ENCODE data around the gene PDZRN4.

Gene PDZRN4

DNA sequence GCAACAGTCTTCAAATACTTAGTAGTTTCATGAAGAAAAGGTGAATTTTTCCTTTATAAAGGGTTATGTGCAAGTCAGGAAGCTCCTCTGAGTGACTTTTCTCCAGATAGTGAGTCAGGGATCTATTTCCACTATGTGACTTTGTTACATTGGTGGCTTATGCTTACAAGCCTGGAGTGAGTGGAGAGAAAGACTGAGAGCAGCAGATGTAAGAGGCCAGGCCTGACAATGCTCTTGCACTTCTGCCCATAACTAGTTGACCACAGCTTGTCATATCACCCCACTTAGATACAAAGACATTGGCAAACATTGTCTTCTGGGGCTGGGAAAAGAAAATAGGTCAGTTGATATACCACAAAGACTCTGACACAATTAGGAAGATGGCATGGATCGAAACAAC lies 236.5 kb downstream of the PDZRN4 start:
- H3K4me1 Mint-ChIP-seq, result no peaks in the 10 kb centered on the region
- no peaks in the 10 kb centered on the region for H3K36me3 Mint-ChIP-seq
- no peak overlapping the region for H3K27ac Mint-ChIP-seq
- H3K4me3 Mint-ChIP-seq, result no peak overlapping the region
- ATAC-seq (no peak), DNase-seq (ENCODE audit: low spot score in 2 of 2) (no peak)
- H3K9me3 Mint-ChIP-seq, result peaks cover 8% of the 10 kb centered on the region

DNA sequence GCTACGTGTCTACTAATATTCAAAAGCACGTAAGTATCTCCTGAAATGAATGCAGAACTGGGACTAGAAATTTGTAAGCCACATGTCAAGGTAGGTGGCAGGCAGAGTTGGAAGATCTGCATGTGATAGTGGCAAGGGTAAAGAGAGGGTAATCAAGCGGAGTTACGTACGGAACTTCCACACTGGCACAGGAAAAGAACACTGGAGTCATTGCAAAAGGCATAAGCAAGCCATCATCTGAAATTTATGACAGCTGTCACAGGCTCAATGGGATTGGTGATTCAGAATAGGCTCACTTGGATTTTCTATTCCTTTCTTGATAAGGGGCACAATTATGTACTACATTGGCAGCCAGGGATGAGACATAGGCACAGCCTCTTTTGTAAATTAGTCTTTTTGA lies 245.3 kb downstream of the PDZRN4 start:
- H3K4me1 Mint-ChIP-seq, result no peaks in the 10 kb centered on the region
- H3K27ac Mint-ChIP-seq, result no peak overlapping the region
- no peaks in the 10 kb centered on the region for H3K36me3 Mint-ChIP-seq
- no peak overlapping the region for H3K4me3 Mint-ChIP-seq
- ATAC-seq, result no peak
- peaks cover 3% of the 10 kb centered on the region for H3K9me3 Mint-ChIP-seq
- DNase-seq (ENCODE audit: low spot score in 2 of 2), result no peak

DNA sequence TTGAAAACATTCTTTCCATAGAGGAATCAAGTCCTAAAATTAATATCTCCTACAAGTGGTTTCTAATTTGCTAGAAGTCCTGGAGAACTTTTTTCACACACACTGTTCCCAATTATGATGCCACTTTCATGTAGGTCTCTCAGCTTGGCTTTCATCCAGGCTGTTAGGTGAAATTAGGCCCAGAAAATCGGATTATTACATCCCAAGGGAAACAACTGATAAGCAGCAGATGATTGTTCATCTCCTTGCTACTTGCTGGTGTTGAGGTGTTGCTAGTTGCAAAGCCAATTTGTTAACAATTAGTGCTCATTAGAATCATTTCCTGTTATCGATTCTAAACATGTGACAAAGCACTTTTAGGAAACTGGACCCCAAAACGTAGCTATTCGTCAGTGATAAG lies 248.0 kb downstream of the PDZRN4 start:
- ATAC-seq (no peak), DNase-seq (ENCODE audit: low spot score in 2 of 2) (no peak)
- H3K4me3 Mint-ChIP-seq, result no peak overlapping the region
- no peaks in the 10 kb centered on the region for H3K36me3 Mint-ChIP-seq
- no peaks in the 10 kb centered on the region for H3K4me1 Mint-ChIP-seq
- no peak overlapping the region for H3K27ac Mint-ChIP-seq
- H3K9me3 Mint-ChIP-seq, result no peaks in the 10 kb centered on the region

DNA sequence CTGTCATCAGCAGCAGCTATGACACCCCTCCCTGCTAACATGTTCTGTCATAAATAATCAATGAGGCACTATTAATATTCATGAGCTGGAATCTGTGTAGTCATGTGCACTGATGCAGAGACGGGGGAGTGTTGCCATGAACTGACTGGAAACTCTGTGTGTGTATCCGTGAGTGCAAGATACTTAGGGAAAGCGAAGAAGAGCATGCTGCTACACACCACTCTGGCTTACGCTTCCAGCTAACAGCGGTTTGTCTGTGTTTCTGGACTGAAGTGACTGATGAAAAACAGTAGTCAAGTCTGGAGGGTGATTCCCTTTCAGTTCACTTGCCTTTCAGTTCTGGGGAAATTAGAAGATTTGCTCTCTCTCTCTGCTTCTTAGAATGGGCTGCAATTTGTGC lies 249.4 kb downstream of the PDZRN4 start:
- ATAC-seq, result no peak
- Mint-ChIP-seq H3K4me1 (no peaks in the 10 kb centered on the region), H3K4me3 (no peak overlapping the region)

DNA sequence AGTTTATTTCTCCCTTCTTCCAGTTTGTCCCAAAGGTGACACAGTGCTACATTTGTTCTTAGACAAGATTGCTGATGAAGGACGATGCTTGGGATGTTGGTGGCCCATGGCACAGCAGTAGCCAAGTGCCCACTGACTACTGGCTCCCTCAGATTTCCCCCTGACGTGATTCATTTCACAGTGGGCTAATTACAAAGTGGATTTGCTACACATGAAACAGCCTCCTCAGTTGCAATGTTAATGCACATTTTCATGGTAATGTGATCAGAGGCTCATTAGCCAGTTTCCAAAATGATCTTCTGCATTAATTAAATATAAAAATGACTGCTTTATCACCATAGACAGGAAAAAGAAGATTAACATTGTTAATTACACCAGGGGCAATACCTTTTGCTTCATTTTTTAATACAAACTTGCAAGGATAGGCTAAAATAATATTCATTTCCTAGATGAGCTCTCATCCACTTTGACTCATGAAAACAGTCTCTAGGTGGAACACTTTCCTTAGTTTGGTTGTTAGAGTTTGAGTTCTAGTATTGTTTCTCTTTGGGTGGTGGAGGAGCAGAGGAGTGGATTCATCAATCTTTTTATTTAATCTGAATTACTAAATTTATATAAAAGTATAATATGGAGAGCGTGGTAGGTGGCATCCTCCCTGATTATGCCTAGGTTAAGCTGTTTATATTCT lies 250.9 kb downstream of the PDZRN4 start:
- Mint-ChIP-seq H3K4me1 (no peaks in the 10 kb centered on the region), H3K9me3 (no peaks in the 10 kb centered on the region), H3K4me3 (no peak overlapping the region), H3K36me3 (no peaks in the 10 kb centered on the region), H3K27ac (no peak overlapping the region)
- ATAC-seq (no peak), DNase-seq (ENCODE audit: low spot score in 2 of 2) (no peak)

More for the DNA sequence above, 249.4 kb downstream of the PDZRN4 start:
- DNase-seq (ENCODE audit: low spot score in 2 of 2), result no peak
- Mint-ChIP-seq H3K9me3 (no peaks in the 10 kb centered on the region), H3K36me3 (no peaks in the 10 kb centered on the region), H3K27ac (no peak overlapping the region)

DNA sequence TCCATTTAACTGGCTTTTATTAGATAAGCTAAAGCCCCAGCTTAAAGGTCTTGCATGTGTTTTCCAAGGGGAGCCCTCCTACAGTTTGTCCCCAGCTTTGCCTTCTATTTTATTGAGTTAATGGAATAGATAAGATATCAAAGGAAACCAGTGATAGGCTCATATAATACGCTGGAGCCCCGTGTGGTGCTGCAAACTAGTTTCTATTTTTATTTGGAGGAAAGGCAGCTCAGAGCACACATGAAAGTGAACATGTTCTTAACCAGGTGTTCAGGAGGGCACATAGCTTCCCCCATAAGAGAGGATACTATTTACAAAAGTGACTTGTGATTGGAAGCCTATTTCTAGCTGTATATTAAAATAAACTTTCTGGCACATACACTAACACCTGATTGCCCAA lies 251.7 kb downstream of the PDZRN4 start:
- Mint-ChIP-seq H3K36me3 (no peaks in the 10 kb centered on the region), H3K9me3 (no peaks in the 10 kb centered on the region)
- ATAC-seq, result no peak

DNA sequence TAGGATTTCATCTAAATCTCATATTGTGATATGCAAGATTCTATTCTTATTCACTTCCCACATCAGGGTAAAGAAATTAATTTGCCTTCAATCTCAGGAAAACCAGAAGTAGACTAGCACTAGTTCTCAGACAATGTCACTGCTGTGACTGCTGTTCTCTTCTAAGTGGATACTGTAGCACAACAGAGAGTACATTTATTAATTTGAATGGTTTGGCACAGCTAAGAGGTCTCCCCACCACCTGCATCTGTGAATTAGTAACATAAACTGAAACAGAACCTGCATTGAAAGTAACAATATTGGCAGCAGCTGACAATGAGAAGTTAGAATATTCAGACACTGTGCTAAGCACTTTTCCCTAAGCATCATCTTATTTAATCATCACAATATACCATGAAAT lies 253.1 kb downstream of the PDZRN4 start:
- H3K27ac Mint-ChIP-seq, result no peak overlapping the region
- no peak overlapping the region for H3K4me3 Mint-ChIP-seq
- no peaks in the 10 kb centered on the region for H3K4me1 Mint-ChIP-seq
- no peaks in the 10 kb centered on the region for H3K9me3 Mint-ChIP-seq
- ATAC-seq (no peak), DNase-seq (ENCODE audit: low spot score in 2 of 2) (no peak)
- H3K36me3 Mint-ChIP-seq, result no peaks in the 10 kb centered on the region

More for the DNA sequence above, 251.7 kb downstream of the PDZRN4 start:
- no peak overlapping the region for H3K4me3 Mint-ChIP-seq
- no peaks in the 10 kb centered on the region for H3K4me1 Mint-ChIP-seq
- no peak overlapping the region for H3K27ac Mint-ChIP-seq
- DNase-seq (ENCODE audit: low spot score in 2 of 2), result no peak

DNA sequence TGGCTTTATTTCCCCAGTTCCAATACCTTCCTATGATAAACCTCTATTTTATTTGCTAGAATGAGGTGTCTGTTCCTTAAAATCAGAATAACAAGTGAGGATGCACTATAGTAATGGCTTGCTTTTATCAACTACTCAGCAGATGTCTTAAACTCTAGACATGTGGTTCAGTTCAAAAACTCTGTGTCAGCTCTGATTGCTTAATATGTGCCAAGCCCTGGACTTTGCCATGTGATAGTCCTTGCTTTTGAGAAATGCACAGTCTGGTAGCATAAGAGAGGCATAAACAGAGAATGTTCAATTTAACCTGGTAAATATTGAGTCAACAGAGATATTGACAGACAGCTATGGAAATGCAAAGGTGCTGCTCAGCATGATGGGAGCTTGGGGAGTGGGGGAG lies 254.8 kb downstream of the PDZRN4 start:
- Mint-ChIP-seq H3K4me3 (no peak overlapping the region), H3K27ac (no peak overlapping the region), H3K9me3 (no peaks in the 10 kb centered on the region), H3K36me3 (no peaks in the 10 kb centered on the region), H3K4me1 (no peaks in the 10 kb centered on the region)
- ATAC-seq, result no peak
- DNase-seq (ENCODE audit: low spot score in 2 of 2), result no peak

DNA sequence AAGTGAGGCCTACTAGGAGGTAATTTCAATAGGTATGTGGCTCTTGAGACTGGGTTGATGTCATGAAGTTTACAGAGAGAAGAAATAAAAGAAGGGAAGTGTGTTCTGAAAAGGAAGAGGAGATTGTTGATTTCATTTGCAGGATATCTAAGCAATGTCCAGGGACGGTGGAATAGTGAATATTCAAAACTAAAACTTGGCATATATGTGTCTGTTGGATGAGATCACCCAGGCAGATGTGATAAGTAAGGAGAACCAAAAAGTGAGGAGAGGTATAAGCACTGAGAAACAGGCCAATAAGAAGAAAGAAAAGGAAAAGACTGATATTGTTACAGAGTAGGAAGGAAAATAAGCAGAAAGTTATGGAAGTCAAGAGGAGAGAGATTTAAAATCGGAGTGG lies 255.6 kb downstream of the PDZRN4 start:
- no peaks in the 10 kb centered on the region for H3K4me1 Mint-ChIP-seq
- no peaks in the 10 kb centered on the region for H3K36me3 Mint-ChIP-seq
- H3K9me3 Mint-ChIP-seq, result no peaks in the 10 kb centered on the region
- no peak overlapping the region for H3K4me3 Mint-ChIP-seq
- DNase-seq (ENCODE audit: low spot score in 2 of 2) (no peak), ATAC-seq (no peak)
- H3K27ac Mint-ChIP-seq, result no peak overlapping the region

DNA sequence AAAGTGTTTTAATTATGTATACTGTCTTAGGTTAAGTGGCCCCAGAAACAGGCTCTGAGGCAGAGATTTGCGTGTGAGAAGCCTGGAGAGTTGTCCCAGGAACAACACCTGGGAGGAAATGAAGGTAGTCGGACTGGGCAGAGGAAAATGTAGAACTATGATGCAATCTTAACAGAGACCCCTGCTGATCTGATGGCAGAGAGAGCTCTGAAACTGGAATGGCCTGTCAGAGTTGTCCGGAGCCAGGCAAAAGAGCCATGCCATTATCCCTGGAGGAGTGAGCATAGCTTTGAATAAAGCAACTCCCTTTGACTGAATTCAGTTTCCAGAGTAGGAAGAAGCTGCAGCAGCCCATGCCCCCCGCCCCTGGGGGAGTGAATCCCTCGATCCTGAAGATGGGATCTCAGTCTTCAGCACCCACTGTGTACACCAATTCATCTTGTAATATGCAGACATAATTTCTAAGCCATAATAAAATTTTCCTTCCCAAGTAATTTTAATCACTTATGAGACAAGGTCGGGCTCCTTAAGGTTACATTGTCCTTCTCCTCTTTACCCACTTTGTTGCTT lies 264.8 kb downstream of the PDZRN4 start:
- no peaks in the 10 kb centered on the region for H3K36me3 Mint-ChIP-seq

DNA sequence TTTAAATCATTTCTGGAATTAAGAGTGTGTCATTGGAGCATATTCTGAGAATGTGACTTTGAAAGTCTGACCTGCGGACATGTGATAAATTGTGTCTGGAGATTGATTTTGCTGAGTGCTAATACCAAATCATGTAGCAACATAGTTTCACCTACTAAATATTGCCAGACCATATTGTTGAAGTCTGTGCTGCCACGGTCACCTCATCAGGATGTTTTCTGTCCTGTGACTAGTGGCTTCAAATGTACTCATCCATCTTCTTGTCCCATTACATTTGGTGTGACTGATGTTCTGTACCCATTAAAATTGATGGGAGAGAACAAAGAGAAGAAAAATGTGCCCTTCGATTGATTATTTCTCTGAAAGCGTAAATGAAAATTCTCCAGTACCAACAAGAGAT lies 265.3 kb downstream of the PDZRN4 start:
- Mint-ChIP-seq H3K4me1 (no peaks in the 10 kb centered on the region), H3K4me3 (no peak overlapping the region), H3K27ac (no peak overlapping the region), H3K9me3 (peaks cover 3% of the 10 kb centered on the region), H3K36me3 (no peaks in the 10 kb centered on the region)
- ATAC-seq, result no peak
- DNase-seq (ENCODE audit: low spot score in 2 of 2), result no peak

More for the DNA sequence above, 264.8 kb downstream of the PDZRN4 start:
- ATAC-seq, result no peak
- peaks cover 3% of the 10 kb centered on the region for H3K9me3 Mint-ChIP-seq
- DNase-seq (ENCODE audit: low spot score in 2 of 2), result no peak
- H3K27ac Mint-ChIP-seq, result no peak overlapping the region
- H3K4me1 Mint-ChIP-seq, result no peaks in the 10 kb centered on the region
- H3K4me3 Mint-ChIP-seq, result no peak overlapping the region

DNA sequence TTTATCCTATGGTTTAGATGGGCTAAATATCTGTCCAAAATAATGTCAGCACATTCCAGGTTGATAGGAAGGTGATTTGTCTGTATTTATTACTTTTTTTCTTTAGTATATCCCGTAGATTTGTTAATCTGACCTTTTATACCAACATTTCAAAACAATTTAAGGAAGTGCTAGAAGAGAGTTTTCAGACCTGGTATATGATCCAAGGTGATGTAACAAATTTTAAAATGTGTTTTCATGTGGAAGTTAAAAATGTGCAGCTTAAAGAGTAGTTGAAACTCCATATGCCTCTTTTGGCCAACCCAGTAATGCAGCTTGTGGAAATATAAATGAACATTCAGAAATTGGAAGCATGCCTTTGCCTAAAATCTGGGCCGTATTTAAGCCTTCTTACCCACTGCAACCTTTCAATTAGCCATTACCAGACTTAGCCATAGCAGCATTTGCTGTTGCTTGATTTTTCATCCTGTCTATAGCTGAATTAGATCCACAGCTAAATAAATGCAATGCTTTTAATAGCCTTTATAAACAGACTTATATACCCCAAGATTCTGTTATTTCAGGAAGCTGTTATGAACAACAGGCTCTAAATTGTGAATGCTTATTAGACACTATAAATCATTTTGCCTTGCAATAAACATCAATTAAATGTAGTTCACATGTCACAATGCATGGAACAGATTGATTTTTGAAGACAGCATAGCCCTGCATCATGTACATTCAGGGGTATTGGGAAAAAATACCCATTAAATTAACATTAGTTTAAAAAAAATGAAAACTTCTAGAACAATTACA lies 271.2 kb downstream of the PDZRN4 start:
- Mint-ChIP-seq H3K9me3 (peaks cover 3% of the 10 kb centered on the region), H3K4me1 (no peaks in the 10 kb centered on the region), H3K4me3 (no peak overlapping the region), H3K36me3 (no peaks in the 10 kb centered on the region), H3K27ac (no peak overlapping the region)
- no peak for ATAC-seq
- DNase-seq (ENCODE audit: low spot score in 2 of 2), result no peak

DNA sequence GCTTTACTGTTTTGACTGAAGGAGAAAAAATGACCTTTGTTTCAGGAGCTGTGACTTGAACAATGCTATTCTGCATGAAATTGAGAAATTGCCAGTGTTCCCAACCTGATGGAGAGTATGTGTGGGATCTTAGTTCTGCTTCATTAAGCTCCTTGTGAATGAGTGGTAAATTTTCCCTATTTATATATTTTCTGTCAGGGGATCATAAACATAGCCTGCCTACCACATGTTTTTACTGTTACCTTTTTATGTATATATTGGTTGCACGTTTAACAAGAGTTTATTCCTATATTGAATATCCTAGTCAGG lies 271.7 kb downstream of the PDZRN4 start:
- Mint-ChIP-seq H3K4me3 (no peak overlapping the region), H3K36me3 (no peaks in the 10 kb centered on the region), H3K27ac (no peak overlapping the region), H3K4me1 (no peaks in the 10 kb centered on the region), H3K9me3 (peaks cover 3% of the 10 kb centered on the region)
- no peak for ATAC-seq
- DNase-seq (ENCODE audit: low spot score in 2 of 2), result no peak

DNA sequence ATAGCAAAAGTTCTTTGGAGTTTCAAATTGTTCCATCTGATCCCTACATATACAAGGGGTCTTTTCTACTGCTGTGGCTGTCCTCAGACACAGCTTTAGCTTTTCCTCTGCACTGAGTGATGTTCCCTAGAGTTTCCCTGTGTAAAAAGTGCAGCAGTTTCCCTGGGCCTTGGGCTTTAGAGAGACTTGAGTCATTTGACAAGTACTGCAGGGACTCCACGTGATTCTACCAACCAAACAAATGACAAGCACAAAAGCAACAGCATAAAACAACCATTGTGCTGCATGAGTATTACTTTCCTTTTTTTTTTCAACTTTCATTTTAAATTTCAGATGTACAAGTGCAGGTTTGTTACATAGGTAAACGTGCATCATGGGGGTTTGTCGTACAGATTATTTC lies 272.8 kb downstream of the PDZRN4 start:
- Mint-ChIP-seq H3K36me3 (no peaks in the 10 kb centered on the region), H3K9me3 (peaks cover 1% of the 10 kb centered on the region), H3K27ac (no peak overlapping the region), H3K4me1 (no peaks in the 10 kb centered on the region), H3K4me3 (no peak overlapping the region)
- ATAC-seq, result no peak
- no peak for DNase-seq (ENCODE audit: low spot score in 2 of 2)

DNA sequence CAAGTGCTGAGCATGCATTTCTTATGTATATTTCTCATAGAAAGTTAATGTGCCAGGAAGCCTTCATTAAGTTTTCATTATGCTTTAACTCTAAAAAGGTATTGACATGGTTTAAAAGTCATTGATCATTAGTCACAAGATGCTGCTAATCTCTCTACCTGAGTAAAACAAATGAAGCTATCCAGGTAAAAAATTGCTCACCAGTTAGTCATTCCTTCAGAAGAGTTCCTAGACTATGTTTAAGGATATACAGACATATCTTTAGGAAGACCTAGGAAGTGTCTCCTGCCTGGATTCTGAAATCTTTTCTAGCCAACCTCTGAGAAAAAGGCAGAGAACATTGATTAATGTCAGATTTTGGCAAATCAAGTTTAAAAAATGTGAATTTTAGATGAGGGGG lies 274.2 kb downstream of the PDZRN4 start:
- no peaks in the 10 kb centered on the region for H3K9me3 Mint-ChIP-seq
- DNase-seq (ENCODE audit: low spot score in 2 of 2) (no peak), ATAC-seq (no peak)
- no peaks in the 10 kb centered on the region for H3K4me1 Mint-ChIP-seq
- no peak overlapping the region for H3K27ac Mint-ChIP-seq
- no peaks in the 10 kb centered on the region for H3K36me3 Mint-ChIP-seq
- no peak overlapping the region for H3K4me3 Mint-ChIP-seq

DNA sequence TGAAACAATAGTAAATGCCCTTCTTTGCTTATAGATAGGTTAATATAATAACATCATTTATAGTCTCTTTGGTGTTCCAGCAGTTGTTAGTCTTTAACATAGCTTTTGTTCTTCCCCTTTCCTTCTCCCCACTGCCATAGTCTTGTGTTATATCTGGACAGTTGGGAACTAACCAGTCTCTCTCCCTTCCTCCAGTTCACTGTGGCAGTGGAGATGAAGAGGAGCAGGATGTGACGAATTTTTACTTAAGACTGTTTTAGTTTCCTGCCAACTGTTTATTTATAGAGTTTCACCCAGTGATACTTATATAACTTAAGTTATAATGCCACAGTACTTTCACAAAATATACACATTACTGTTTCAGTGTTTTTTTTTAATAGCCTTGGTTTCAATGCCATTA lies 277.4 kb downstream of the PDZRN4 start:
- no peak for ATAC-seq
- no peak for DNase-seq (ENCODE audit: low spot score in 2 of 2)
- Mint-ChIP-seq H3K27ac (no peak overlapping the region), H3K9me3 (no peaks in the 10 kb centered on the region), H3K36me3 (no peaks in the 10 kb centered on the region), H3K4me1 (no peaks in the 10 kb centered on the region), H3K4me3 (no peak overlapping the region)
